Ovary (tissue), 3 donors: ENCODE results near the gene COL6A2.

ENCODE experiments used
- POLR2A ChIP-seq: fragments of 450-650 bp; IDR thresholded peaks from one replicate; pipeline ENCODE4 v1.6.1; 2017; ENCODE audit warnings: antibody characterized with exemption, mild to moderate bottlenecking, moderate library complexity
- TF ChIP-seq, protein P1 (sequence below), 3 donors: fragments of 450-650 bp in 2 of 3; fragments of 200-600 bp in 1 of 3; IDR thresholded peaks; one replicate each; pipeline versions ENCODE4 v1.5.1 to v1.8.0; 2016 to 2022; ENCODE audit warnings: antibody characterized with exemption in 3 of 3, mild to moderate bottlenecking in 1 of 3
- donor health status: DM: no; HTN: no; CAD: no.

- TF ChIP-seq, protein P1, sequence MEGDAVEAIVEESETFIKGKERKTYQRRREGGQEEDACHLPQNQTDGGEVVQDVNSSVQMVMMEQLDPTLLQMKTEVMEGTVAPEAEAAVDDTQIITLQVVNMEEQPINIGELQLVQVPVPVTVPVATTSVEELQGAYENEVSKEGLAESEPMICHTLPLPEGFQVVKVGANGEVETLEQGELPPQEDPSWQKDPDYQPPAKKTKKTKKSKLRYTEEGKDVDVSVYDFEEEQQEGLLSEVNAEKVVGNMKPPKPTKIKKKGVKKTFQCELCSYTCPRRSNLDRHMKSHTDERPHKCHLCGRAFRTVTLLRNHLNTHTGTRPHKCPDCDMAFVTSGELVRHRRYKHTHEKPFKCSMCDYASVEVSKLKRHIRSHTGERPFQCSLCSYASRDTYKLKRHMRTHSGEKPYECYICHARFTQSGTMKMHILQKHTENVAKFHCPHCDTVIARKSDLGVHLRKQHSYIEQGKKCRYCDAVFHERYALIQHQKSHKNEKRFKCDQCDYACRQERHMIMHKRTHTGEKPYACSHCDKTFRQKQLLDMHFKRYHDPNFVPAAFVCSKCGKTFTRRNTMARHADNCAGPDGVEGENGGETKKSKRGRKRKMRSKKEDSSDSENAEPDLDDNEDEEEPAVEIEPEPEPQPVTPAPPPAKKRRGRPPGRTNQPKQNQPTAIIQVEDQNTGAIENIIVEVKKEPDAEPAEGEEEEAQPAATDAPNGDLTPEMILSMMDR (IDR thresholded peaks at IDR 0.05): no peak
- TF ChIP-seq POLR2A: no peak
Measured at GRCh38 chr21:46100426-46100825, 2.5 kb downstream of the COL6A2 start.
